ENCODE measurements around the gene CLEC16A.
A peak's percentile ranks its signal among the peaks of the same experiment; 100 is the strongest.
"Not testable (repeated sequence)": the region's sequence is repeated elsewhere in the genome, so short reads cannot be mapped to it uniquely, and the experiment has no call there.

The CLEC16A gene

DNA sequence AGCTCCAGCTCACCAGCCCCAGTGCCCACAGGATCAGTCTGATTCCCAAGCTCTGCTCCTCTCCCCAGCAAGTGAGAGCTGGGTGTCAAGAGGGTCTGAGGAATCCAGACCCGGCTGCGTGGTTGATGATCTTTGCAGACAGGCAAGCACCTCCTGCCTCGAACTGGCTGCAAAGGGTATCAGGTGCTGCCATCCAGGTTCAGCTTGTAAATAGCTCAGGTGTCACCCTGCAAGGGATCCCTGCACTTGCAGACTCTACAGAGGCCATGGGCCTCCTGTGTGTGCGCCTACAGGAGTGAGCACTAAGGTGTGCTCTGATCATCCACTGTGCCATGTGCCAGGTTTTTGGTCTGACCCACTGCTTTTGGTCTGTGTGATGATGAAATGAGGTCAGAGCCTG is 18.3 kb upstream of the CLEC16A start:
- DNase-seq (ENCODE audit: low spot score), result no peak

- DNase-seq (ENCODE audit: low spot score), result no peak
Measured at GRCh38 chr16:10926867-10927266, 17.5 kb upstream of the CLEC16A start.

- no peak for DNase-seq (ENCODE audit: low spot score)
Measured at GRCh38 chr16:10927497-10928112, 16.8 kb upstream of the CLEC16A start.

GRCh38 chr16:10929097-10929496 is 15.3 kb upstream of the CLEC16A start:
- not testable (repeated sequence) for DNase-seq (ENCODE audit: low spot score)

GRCh38 chr16:10929853-10930754 is 14.3 kb upstream of the CLEC16A start:
- no peak for DNase-seq (ENCODE audit: low spot score)

DNA sequence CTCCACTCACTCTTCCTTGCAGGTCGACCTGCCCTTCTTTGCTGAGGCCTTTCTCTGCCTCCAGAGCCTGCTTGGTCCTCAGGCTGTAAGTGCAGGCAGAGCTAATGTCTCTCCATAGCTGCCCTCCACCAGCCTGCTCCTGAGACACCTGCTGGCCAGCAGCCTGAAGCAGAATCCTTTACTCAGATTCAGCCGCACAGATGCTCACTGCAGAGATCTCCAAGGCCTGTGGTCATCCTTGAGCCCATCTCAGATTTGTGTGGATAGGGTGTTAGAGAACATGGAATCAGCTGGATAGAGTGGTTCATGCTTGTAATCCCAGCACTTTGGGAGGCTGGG is 13.6 kb upstream of the CLEC16A start:
- no peak for DNase-seq (ENCODE audit: low spot score)

DNA sequence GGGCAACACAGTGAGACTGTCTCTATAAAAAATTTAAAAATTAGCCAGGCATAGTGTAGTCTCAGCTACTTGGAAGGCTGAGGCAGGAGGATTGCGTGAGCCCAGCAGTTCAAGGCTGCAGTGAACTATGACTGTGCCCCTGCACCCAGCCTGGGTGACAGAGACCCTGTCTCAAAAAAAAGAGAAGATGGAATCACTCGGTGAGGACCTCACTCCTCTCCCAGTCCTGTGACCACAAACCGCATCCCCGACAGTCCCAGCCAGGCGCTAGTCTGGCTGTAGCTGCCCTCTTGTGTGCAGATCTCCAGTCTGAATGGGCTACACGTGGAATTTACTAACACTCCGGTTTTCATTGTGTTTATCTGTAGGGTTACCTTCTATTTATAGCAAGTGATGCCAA is 13.2 kb upstream of the CLEC16A start:
- no peak for DNase-seq (ENCODE audit: low spot score)

DNA sequence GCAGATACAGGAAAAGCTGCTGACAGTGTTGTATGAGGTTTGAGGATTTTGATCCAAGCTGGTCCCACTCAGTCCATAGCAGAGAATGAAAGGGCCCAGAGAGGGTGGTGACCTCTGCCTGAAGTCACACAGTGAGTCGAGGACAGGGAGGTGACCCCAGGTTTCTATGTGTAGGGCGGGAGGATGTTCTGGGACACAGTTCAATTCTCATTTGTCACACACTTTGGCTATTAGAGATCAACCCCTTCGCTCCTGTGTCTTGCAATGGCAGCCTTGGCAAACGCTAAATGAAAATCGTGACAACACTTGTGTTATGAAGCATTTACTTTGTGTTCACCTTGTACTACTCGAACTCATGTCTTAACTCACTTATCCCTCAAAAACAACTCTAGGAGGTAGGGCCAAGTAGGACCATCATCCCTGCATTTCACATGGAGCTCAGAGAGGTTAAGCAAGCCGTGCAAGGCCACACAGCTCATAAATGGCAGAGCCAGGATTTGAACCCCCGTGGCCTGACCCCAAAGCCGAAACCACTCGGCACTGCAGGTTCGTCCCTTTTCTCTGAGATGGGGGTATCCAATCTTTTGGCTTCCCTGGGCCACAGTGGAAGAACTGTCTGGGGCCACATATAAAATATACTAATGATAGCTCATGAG is 12.3 kb upstream of the CLEC16A start:
- no peak for DNase-seq (ENCODE audit: low spot score)

GRCh38 chr16:10932959-10933710 is 11.2 kb upstream of the CLEC16A start:
- DNase-seq (ENCODE audit: low spot score), result no peak

- no peak for DNase-seq (ENCODE audit: low spot score)
Measured at GRCh38 chr16:10933865-10934264, 10.5 kb upstream of the CLEC16A start.

DNA sequence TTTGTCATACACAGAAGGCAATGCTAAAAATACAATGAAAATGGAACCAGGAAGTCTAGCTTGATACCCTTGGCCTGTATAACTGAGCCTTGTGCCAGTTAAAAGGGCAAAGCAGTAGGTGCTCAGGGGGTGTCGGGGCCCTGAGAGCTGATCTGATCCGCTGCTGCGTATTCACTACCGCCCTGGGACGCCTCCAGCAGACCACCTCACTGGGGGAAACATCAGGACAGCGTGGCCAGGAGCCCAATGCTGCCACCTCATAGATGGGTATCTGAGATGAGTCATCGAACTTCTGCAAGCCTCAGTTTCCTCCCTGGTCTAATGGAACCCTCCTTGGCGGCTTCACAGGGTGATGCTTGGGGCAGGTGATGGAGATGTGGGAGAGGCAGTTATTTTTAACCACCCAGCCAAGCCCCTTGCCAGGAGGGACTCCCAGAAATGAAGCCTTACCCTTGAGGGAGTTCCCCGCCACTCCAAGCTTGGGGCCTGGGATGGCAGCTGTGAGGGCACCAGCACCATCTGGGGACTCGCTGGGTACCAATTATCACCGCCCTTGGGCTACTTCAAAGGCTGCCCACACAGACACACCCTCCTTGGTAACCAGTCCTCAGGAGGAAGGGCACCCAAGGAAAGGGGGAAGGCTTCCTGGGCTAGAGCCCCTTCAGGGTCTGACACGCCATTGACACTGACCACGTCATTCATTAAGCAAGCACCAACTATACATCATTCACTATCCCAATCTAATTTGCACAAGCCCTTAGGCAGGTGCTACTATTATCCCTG is 9.8 kb upstream of the CLEC16A start:
- DNase-seq (ENCODE audit: low spot score), result no peak

GRCh38 chr16:10935226-10935915 is 9.0 kb upstream of the CLEC16A start:
- no peak for DNase-seq (ENCODE audit: low spot score)

GRCh38 chr16:10936272-10936984 is 7.9 kb upstream of the CLEC16A start:
- DNase-seq (ENCODE audit: low spot score), result no peak

GRCh38 chr16:10937068-10937859 is 7.1 kb upstream of the CLEC16A start:
- no peak for DNase-seq (ENCODE audit: low spot score)

DNA sequence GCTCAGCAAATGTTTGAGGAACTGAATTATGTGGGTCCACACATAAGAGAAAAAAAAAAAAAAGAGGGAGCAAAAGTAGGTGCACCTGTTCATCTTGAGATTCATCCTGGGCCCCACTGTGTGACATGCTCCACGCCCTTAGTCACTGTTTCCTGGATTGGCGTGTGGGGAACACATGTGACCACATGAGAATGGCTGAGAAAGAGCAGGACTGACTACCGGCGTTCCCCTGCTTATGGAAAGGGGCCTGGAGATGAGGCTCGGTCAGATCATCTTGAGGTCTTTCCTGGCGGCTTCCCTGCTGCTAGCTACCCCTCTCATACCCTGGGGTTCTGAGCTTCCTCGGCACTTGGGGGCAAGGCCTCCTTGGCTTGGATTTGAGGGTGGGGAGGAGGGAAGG is 6.0 kb upstream of the CLEC16A start:
- DNase-seq (ENCODE audit: low spot score), result no peak

- DNase-seq (ENCODE audit: low spot score), result no peak
Measured at GRCh38 chr16:10938796-10939648, 5.3 kb upstream of the CLEC16A start.

DNA sequence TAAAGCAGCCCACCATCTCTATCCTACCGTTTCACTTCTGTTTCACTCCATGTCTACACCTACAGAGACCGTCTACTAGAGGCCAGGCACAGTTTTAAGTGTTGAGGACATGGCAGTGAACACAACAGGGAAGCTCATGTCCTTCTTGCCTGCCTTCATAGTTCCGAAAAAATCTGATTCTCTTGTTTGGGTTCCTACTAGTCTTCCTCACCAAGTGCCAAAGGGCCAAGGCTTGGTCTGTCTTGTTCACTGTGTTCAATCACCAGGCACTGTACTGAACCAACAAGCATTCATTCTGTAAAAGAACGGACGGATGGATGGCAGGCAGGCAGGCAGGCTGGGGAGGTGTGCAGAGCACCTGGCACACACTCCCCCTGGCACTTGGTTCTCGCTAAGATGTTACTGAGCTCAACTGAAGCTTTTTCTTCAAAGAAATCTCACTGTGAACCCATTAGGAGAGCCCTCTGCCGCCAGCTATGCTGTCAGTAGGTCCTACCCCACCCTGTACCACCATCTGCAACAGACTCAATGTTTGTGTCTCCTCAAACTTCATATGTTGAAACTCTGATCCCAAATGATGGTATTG is 4.6 kb upstream of the CLEC16A start:
- DNase-seq (ENCODE audit: low spot score), result no peak

DNA sequence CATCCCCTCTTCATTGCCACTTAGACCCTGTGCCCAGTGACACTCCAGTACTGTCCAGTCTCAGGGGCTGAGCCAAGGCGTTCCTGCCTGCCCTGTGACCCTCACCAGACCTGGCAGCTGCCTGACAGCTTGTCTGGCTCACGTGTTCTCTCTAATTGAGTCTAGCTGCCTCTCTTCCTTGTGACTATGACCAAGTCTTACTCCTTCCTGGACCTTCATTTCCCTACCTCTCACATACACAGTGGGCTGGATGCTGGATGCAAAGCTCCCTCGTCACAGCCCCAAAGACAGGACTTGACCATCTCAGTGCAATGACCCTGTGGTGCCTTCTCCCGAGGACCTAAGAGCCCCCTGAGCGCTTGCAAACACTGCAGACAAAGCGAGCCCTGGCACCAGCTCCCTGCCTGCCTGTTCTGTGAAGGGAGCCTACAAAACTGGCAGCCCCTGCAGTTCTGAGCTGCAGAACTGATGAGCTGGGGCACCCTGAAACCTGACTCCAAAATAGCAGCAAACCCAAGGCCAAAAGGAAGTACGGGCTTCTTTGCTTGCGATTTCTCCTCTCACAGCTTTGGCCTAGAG is 3.8 kb upstream of the CLEC16A start:
- peak; percentile 52 for DNase-seq (ENCODE audit: low spot score)
